Superior temporal gyrus (tissue), 1 donor: ENCODE results near the gene SEMA4F.

ENCODE experiments used
- DNase-seq: peaks from one replicate; pipeline ENCODE4 v3.0.0-alpha.2; 2016; ENCODE audit errors: extremely low spot score

The SEMA4F gene

GRCh38 chr2:74659462-74659861 is 5.4 kb downstream of the SEMA4F start:
- no peak for DNase-seq

- DNase-seq: peak; percentile 46
Measured at GRCh38 chr2:74668087-74668486, 14.0 kb downstream of the SEMA4F start.

DNA sequence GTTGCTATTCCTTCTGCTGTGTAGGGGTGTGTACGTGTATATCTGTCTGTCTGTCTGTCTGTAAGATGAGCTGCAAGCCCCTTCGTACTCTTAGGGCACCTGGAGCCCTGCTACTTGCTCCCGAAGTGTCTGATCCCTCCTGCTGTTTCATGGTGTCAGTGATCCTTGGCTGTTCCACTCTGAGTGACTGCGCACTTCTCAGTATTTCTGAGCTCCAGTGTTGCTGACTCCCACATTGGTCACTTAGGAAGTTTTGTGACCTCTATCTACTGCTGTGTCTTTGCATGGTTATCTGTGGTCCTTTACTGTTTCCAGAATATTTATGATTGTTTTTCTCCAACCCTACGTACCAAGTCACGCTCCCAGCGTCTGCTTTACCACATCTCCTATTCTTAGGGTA is 16.2 kb downstream of the SEMA4F start:
- no peak for DNase-seq

- DNase-seq: no peak
Measured at GRCh38 chr2:74671479-74671878, 17.4 kb downstream of the SEMA4F start.

DNA sequence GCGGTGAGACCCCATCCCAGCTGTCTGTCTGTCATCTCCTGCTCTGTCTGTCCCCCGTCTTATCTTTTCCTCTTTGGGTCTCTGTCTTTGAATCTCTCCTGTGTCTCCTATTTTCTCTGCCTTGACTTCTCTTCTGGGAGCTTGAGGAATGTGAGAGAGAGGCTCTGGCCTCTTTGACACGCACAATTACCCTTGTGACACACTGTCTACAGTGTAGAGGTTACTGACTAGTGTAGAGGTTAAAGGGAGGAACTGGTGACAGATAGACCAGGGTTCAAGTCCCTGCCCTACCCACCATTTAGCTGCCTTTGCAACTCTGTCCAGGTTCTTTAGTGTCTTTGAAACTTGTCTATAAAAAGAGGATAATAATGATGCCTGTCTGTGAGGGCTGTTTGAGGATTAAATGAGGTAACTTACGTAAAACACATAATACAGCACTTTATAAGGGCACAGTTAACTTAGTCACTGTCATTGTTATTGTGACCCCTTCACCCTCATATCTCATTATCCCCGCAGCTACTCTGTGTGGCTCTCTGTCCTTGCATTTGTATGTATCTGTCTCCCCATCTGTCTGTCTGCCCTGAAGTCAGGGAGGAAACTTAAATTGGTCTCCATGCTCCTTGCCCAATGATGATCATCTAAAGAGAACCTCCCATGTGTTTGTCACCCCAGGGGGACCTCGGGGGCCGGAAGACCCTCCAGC is 19.9 kb downstream of the SEMA4F start:
- no peak for DNase-seq

- DNase-seq: no peak
Measured at GRCh38 chr2:74675090-74675489, 21.0 kb downstream of the SEMA4F start.

GRCh38 chr2:74676331-74676730 is 22.3 kb downstream of the SEMA4F start:
- DNase-seq: no peak

- no peak for DNase-seq
Measured at GRCh38 chr2:74679615-74680014, 25.6 kb downstream of the SEMA4F start.

- no peak for DNase-seq
Measured at GRCh38 chr2:74682501-74682900, 28.5 kb downstream of the SEMA4F start.

DNA sequence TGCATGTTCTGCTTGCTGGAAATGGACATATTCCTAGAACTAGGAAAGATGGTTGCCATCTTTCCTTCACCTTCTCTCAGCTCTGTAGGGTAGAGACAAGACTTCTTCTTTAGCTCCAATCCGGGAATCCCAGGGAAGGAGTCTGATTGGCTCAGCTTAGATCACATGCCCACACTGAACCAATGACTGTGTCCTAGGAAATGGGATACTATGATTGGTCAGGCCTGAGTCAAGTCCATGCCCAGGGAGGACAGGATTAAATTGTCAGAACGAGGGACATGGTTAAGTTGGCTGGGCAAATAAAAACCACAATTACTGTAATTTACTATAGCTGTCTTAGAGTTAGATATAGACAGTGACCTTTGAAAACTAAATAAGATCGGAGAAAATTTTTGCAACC is 31.4 kb downstream of the SEMA4F start:
- DNase-seq: no peak

DNA sequence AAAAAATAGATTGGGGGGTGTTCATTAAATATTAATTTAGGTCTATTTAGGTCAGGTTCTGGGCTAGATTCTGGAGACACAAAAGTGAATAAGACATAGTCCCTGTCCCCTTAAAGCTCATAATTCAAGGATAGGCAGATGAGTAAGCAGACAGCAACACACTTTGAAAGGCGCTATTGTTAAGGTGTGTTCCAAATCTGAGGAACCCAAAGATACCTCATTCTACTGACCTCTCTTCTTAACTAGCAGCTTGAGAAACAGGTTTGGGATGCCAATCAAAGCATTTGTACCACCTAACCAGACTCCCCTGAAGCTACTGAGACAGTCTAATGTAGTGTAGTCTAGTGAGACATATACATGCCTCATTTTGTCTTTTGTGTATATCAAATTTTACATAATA is 34.8 kb downstream of the SEMA4F start:
- DNase-seq: no peak

GRCh38 chr2:74689671-74690070 is 35.6 kb downstream of the SEMA4F start:
- DNase-seq: no peak

- DNase-seq: peak; percentile 75
Measured at GRCh38 chr2:74690571-74690970, 36.5 kb downstream of the SEMA4F start.

- DNase-seq: no peak
Measured at GRCh38 chr2:74691929-74692328, 37.9 kb downstream of the SEMA4F start.

- DNase-seq: no peak
Measured at GRCh38 chr2:74693213-74693612, 39.2 kb downstream of the SEMA4F start.

- DNase-seq: no peak
Measured at GRCh38 chr2:74693668-74694067, 39.6 kb downstream of the SEMA4F start.

GRCh38 chr2:74694281-74694680 is 40.2 kb downstream of the SEMA4F start:
- no peak for DNase-seq

- DNase-seq: no peak
Measured at GRCh38 chr2:74695663-74696062, 41.6 kb downstream of the SEMA4F start.

GRCh38 chr2:74696829-74697228 is 42.8 kb downstream of the SEMA4F start:
- no peak for DNase-seq

GRCh38 chr2:74700643-74701372 is 46.8 kb downstream of the SEMA4F start:
- DNase-seq: no peak

- no peak for DNase-seq
Measured at GRCh38 chr2:74702001-74702715, 48.1 kb downstream of the SEMA4F start.

DNA sequence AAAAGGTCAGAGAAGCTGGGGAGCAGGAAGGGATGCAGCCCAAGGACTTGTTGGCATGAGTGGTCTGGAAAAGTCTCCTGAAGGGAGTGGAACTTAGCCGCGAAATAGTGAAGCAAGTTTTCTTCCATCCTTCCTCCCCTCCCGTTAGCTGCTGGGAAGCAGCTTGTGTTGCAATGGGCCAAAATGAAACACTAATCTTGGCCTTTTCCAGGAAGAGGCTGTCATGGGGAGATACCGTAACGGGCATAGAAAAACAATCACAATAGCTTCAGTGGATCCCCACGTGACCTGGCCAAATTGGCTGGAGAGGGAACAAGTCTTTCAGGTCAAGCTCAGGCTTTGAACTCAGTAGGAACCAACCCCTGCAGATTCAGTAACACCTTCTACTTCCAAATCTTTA is 49.3 kb downstream of the SEMA4F start:
- DNase-seq: no peak

DNA sequence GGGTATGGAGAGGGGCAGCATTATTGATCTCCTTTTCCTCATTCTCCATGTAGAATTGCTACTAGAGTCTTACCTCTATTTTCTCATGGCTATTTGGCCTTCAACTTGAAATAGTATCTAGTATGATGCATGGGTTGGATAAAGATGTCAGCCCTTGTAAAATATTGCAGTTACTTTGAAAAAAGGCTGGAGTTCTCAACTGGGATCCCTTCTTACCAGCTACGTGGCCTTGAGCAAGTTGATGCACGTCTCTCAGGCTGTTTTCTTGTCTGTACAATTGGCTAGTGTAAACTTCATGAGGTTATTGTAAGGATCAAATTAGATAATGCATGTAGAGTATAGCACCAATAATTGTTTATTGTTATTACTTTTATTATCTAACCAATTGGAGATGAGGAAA is 50.2 kb downstream of the SEMA4F start:
- DNase-seq: no peak
